Tibial artery (tissue), 4 donors: ENCODE measurements around the gene HEPACAM.

Source experiments
- DNase-seq, 2 donors: peaks; one replicate each; pipeline ENCODE4 v3.0.0-alpha.2; 2019
- H3K27ac ChIP-seq, 2 donors: fragments of 200-600 bp; sonication (generic) in 1 of 2; 1 replicate in 1 of 2; 2 replicates in 1 of 2; pipeline ENCODE4 v1.5.1; 2018 to 2019; ENCODE audit warnings: mild to moderate bottlenecking in 1 of 2
- H3K27me3 ChIP-seq, 2 donors: fragments of 200-600 bp; sonication (generic) in 1 of 2; one replicate each; pipeline versions ENCODE4 v1.5.1 to v1.6.0; 2016 to 2019
- H3K36me3 ChIP-seq, 3 donors: fragments of 200-600 bp; sonication (generic) in 2 of 3; one replicate each; pipeline ENCODE4 v1.5.1; 2016 to 2019; ENCODE audit warnings: mild to moderate bottlenecking in 2 of 3
- H3K4me1 ChIP-seq, 4 donors: fragments of 200-600 bp; sonication (generic) in 2 of 4; 1 replicate in 3 of 4; 2 replicates in 1 of 4; pipeline ENCODE4 v1.5.1; 2016 to 2019
- H3K4me3 ChIP-seq, 2 donors: fragments of 200-600 bp; sonication (generic) in 1 of 2; 1 replicate in 1 of 2; 2 replicates in 1 of 2; pipeline ENCODE4 v1.5.1; 2018 to 2019; ENCODE audit warnings: mild to moderate bottlenecking in 2 of 2
- H3K9me3 ChIP-seq, 3 donors: fragments of 200-600 bp; sonication (generic) in 1 of 3; one replicate each; pipeline ENCODE4 v1.5.1; 2016 to 2019
- intact Hi-C: fragments of 100-400 bp; cut with DNase I; formaldehyde crosslinking; loops from one replicate; pipeline ENCODE4 v1.15.0; 2023; ENCODE audit warnings: low total_unique reads
- TF ChIP-seq, protein P1 (sequence below), 2 experiments: fragments of 200-600 bp in 1 of 2; fragments of 450-650 bp in 1 of 2; IDR thresholded peaks; one replicate each; pipeline ENCODE4 v1.5.1; 2017 to 2019; ENCODE audit warnings: antibody characterized with exemption in 2 of 2, mild to moderate bottlenecking in 1 of 2, moderate library complexity in 1 of 2

Gene HEPACAM

DNA sequence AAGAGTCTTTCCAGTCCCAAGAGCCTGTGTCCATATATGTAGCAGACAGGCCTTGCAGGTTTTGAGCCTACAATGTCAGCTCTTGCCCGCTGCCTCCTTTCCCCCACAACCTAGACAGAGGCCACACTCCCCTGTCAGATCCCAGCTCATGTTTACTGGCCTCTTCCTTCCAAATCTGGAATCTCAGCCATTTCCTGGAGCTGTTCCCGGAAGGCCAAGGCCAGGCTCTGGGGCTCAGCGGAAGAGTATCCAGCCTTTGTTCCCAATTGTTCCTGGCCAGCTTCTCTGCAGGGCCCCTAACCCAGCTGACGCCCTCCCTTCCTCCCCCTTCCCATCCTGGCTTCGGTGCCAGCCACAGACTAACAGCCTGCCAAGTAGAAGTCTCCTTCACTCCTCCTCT lies 37.1 kb downstream of the HEPACAM start:
- no peaks in the 10 kb centered on the region for H3K27me3 ChIP-seq
- intact Hi-C loops, result no loop called here
- peaks cover 0 to 5% (median 2%) of the 10 kb centered on the region in 4 donors for H3K4me1 ChIP-seq
- no peak overlapping the region for H3K4me3 ChIP-seq
- peak overlapping the region; percentile 33 to 50 for H3K27ac ChIP-seq
- no peaks in the 10 kb centered on the region for H3K36me3 ChIP-seq
- peak in 1 of 2 donors; percentile 64 for DNase-seq
- H3K9me3 ChIP-seq, result no peaks in the 10 kb centered on the region
- TF ChIP-seq, protein P1, sequence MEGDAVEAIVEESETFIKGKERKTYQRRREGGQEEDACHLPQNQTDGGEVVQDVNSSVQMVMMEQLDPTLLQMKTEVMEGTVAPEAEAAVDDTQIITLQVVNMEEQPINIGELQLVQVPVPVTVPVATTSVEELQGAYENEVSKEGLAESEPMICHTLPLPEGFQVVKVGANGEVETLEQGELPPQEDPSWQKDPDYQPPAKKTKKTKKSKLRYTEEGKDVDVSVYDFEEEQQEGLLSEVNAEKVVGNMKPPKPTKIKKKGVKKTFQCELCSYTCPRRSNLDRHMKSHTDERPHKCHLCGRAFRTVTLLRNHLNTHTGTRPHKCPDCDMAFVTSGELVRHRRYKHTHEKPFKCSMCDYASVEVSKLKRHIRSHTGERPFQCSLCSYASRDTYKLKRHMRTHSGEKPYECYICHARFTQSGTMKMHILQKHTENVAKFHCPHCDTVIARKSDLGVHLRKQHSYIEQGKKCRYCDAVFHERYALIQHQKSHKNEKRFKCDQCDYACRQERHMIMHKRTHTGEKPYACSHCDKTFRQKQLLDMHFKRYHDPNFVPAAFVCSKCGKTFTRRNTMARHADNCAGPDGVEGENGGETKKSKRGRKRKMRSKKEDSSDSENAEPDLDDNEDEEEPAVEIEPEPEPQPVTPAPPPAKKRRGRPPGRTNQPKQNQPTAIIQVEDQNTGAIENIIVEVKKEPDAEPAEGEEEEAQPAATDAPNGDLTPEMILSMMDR (IDR thresholded peaks at IDR 0.05), result no peak

DNA sequence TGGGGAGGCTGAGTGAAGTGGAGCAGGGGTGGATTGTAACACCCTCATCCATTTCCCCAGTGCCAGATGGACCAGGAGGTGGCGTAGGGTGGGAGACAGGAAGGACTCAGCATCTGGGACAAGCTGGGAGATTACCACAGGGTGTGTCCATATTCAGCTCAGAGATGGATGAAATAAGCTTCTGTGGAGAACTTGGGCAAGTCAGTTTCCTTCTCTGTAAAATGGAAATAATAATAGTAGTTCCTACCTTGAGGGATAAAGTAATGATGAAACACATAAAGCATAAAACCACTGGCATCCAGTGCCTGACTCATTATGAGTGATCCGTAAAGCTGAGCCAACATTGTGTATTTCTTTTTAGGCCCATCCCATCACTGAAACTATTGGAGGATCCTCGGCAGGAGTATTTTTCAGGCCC lies 37.6 kb downstream of the HEPACAM start:
- Histone ChIP-seq H3K9me3 (no peaks in the 10 kb centered on the region), H3K4me3 (no peak overlapping the region), H3K27ac (peak overlapping the region; percentile 33 to 50), H3K4me1 (peaks cover 0 to 5% (median 2%) of the 10 kb centered on the region in 4 donors), H3K36me3 (no peaks in the 10 kb centered on the region), H3K27me3 (no peaks in the 10 kb centered on the region)
- intact Hi-C loops, result no loop called here
- DNase-seq, result peak in 1 of 2 donors; percentile 56
- TF ChIP-seq, protein P1 (IDR thresholded peaks at IDR 0.05), result no peak

DNA sequence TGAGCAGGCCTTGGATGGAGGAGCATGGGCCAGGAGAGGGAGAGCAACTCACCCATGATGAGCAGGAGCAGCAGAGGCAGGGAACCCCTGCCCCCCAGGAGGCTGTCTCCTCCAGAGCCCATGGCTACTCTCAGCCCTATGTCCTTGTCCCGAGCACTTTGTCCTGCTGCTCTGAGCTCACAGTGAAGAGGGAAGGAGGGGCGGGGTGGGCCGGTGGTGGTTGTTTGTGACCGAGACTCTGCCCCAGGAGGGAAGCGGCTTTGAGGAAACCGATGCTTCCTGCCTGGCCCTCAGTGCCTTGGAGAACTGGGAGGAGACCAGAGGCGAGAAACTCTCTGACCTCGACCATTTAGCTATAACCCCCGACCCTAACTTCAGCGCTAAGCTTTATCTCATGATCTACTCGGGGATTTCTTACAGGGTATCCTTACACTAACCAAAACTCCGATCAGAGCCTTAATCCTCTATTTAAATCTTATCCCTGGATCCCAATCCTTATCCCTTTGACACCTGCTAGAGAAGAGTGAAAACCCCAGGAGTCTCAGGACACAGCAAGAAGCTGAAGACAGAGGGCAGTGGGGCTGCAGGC lies 38.1 kb downstream of the HEPACAM start, which contains the start of gene ROBO4:
Gene ROBO4 (minus strand): TSS at position 192 of the 589 bp plus-strand sequence. CDS start 70 bp downstream, at position 122.
- H3K9me3 ChIP-seq, result no peaks in the 10 kb centered on the region
- intact Hi-C loops, result no loop called here
- DNase-seq, result peak; percentile 58 to 79
- TF ChIP-seq, protein P1 (IDR thresholded peaks at IDR 0.05), result no peak
- H3K4me1 ChIP-seq, result peaks cover 0 to 5% (median 2%) of the 10 kb centered on the region in 4 donors
- peak within 1 kb of the TSS; percentile 4 to 20 for H3K4me3 ChIP-seq
- H3K36me3 ChIP-seq, result no peaks in the 10 kb centered on the region
- H3K27me3 ChIP-seq, result no peaks in the 10 kb centered on the region
- H3K27ac ChIP-seq, result peak within 1 kb of the TSS; percentile 35 to 50

DNA sequence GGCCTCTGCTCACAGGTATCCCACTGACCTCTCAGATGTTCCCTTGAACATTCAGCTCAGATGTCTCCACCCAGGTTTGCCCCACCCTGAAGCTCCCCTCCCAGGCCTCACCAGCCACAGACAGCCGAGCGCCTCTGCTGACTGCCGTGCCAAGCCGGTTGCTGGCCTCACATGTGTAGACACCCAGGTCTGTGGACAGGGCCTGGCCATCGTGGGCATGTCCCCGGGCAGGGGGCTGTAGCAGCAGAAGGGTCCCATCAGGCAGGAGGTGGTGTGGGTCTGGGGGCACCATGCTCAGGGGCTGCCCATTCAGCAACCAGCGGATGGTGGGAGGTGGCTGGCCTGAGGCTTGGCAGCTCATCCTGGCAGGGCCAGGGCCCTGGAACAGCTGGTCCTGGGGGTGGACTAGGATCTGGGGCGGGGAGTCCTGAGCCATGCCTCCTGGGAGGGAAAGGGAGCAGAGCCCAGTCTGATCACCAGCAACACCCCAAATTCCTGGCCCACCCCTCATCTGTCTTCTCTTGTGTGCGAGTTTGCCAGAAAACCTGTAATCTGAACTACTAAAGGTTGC lies 38.9 kb downstream of the HEPACAM start:
- Histone ChIP-seq H3K4me3 (peak overlapping the region; percentile 4 to 20), H3K36me3 (no peaks in the 10 kb centered on the region), H3K4me1 (peaks cover 0 to 5% (median 2%) of the 10 kb centered on the region in 4 donors), H3K9me3 (no peaks in the 10 kb centered on the region), H3K27me3 (no peaks in the 10 kb centered on the region), H3K27ac (peak overlapping the region; percentile 35 to 44)
- peak in 1 of 2 donors; percentile 73 for DNase-seq
- TF ChIP-seq, protein P1 (IDR thresholded peaks at IDR 0.05), result no peak
- intact Hi-C loops, result no loop called here

DNA sequence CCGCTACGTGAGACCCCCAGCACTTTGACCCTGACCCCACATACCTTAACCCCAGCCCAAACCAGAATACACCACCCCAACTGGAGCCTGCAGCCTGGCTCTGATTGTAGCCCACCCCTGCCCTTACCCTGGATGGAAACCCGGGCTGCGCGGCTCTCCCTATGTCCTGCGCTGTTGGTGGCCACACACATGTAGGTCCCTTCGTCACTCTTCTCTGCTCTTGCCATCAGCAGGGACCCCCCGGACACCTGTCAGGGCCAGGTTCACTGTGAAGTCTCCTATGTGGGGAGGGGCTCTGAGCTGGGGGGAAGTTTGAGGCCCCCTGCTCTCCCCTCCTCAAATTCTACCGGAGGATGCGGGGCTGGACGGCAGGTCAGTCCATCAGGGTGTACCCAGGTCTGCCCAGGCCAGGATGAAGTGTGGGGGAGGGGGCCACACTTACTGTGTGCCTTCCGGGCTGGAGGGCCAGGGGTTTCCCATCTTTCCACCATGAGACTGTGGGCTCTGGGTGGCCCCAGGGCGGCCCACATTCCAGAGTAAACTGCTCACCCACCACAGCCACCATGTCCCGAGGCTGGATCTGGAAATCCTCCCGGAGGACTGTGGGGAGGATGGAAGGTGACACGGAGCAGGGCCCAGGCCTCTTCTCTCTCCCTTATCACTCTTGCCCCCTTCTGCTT lies 39.6 kb downstream of the HEPACAM start:
- Histone ChIP-seq H3K9me3 (no peaks in the 10 kb centered on the region), H3K36me3 (no peaks in the 10 kb centered on the region), H3K4me1 (peaks cover 0 to 9% (median 4%) of the 10 kb centered on the region in 4 donors), H3K4me3 (peak overlapping the region; percentile 4 to 20), H3K27ac (peak overlapping the region; percentile 35 to 44), H3K27me3 (no peaks in the 10 kb centered on the region)
- intact Hi-C loops, result no loop called here
- peak in 1 of 2 donors; percentile 63 for DNase-seq
- TF ChIP-seq, protein P1 (IDR thresholded peaks at IDR 0.05), result no peak
